CD14-positive monocyte (primary cell): ENCODE data around the gene EOMES. TPM values are rescaled to one million over a fixed set of nuclear protein-coding genes. Genes with fewer than 3 reads are reported as not detected.

ENCODE experiments used
- DNase-seq, 3 donors: peaks; one replicate each; pipeline ENCODE4 v3.0.0-alpha.2; 2011 to 2022
- H2AFZ ChIP-seq: 2 replicates; pipeline ENCODE4 v1.6.0; 2012; ENCODE audit warnings: mild to moderate bottlenecking, low read depth, low read length, inconsistent platforms; ENCODE audit not compliant: insufficient read depth, poor library complexity, severe bottlenecking
- H3K27ac ChIP-seq, 2 donors: 1 replicate in 1 of 2; 2 replicates in 1 of 2; pipeline ENCODE4 v1.5.1; 2012 to 2013; ENCODE audit warnings: low read length in 2 of 2, control low read depth in 1 of 2, inconsistent platforms in 1 of 2, low read depth in 1 of 2, mild to moderate bottlenecking in 1 of 2
- H3K27me3 ChIP-seq, 2 donors: one replicate each; pipeline versions ENCODE4 v1.6.0 to v1.6.1; 2011 to 2013; ENCODE audit warnings: low read length in 2 of 2; ENCODE audit not compliant: control insufficient read depth in 2 of 2, insufficient read depth in 2 of 2
- H3K36me3 ChIP-seq, 2 donors: replicated peaks in 1 of 2; 1 replicate in 1 of 2; 2 replicates in 1 of 2; pipeline versions ENCODE4 v1.5.1 to v1.6.1; 2012 to 2013; ENCODE audit warnings: low read length in 2 of 2, control low read depth in 1 of 2, inconsistent platforms in 1 of 2, mild to moderate bottlenecking in 1 of 2; ENCODE audit not compliant: insufficient read depth in 2 of 2, control insufficient read depth in 1 of 2
- H3K4me1 ChIP-seq, 2 donors: 1 replicate in 1 of 2; 2 replicates in 1 of 2; pipeline versions ENCODE4 v1.5.1 to v1.6.1; 2012 to 2013; ENCODE audit warnings: low read length in 2 of 2, control low read depth in 1 of 2, inconsistent platforms in 1 of 2, mild to moderate bottlenecking in 1 of 2, moderate library complexity in 1 of 2; ENCODE audit not compliant: insufficient read depth in 2 of 2, control insufficient read depth in 1 of 2
- H3K4me2 ChIP-seq: replicated peaks from 2 replicates; pipeline ENCODE3; 2012; ENCODE audit warnings: low read length, moderate library complexity, mild to moderate bottlenecking; ENCODE audit not compliant: poor library complexity, severe bottlenecking; ENCODE audit errors: extremely low read depth
- H3K4me3 ChIP-seq, 3 experiments: fragments of 200-600 bp in 1 of 3; sonication (generic) in 1 of 3; replicated peaks in 1 of 3; 1 replicate in 2 of 3; 2 replicates in 1 of 3; pipeline ENCODE4 v1.5.1; 2011 to 2013; ENCODE audit warnings: low read length in 3 of 3, mild to moderate bottlenecking in 3 of 3, control low read depth in 2 of 3, low read depth in 2 of 3, inconsistent platforms in 1 of 3, moderate library complexity in 1 of 3
- H3K79me2 ChIP-seq: 2 replicates; pipeline ENCODE4 v1.6.0; 2012; ENCODE audit warnings: mild to moderate bottlenecking, control low read depth, inconsistent platforms, low read length, moderate library complexity; ENCODE audit not compliant: insufficient read depth
- H3K9ac ChIP-seq: 2 replicates; pipeline ENCODE4 v1.6.0; 2017; ENCODE audit warnings: low read length, mild to moderate bottlenecking; ENCODE audit not compliant: insufficient read depth, poor library complexity, severe bottlenecking
- H3K9me3 ChIP-seq, 2 donors: replicated peaks in 1 of 2; 1 replicate in 1 of 2; 2 replicates in 1 of 2; pipeline versions ENCODE4 v1.5.1 to v1.6.1; 2012 to 2013; ENCODE audit warnings: low read length in 2 of 2, control low read depth in 1 of 2; ENCODE audit not compliant: control insufficient read depth in 1 of 2, insufficient read depth in 1 of 2
- H4K20me1 ChIP-seq: 2 replicates; pipeline ENCODE4 v1.6.0; 2012; ENCODE audit warnings: mild to moderate bottlenecking, low read length, control low read depth, moderate library complexity; ENCODE audit not compliant: insufficient read depth
- H3K27ac Mint-ChIP-seq, 7 donors: one replicate each; pipeline ENCODE4 v1.8.0; 2020; ENCODE audit warnings: mild to moderate bottlenecking in 7 of 7, mixed read lengths in 7 of 7, moderate library complexity in 6 of 7, inconsistent platforms in 2 of 7
- H3K27me3 Mint-ChIP-seq, 3 donors: one replicate each; pipeline ENCODE4 v1.8.0; 2021 to 2022; ENCODE audit warnings: low read depth in 3 of 3, mild to moderate bottlenecking in 3 of 3, mixed read lengths in 3 of 3, moderate library complexity in 3 of 3, inconsistent platforms in 1 of 3
- H3K36me3 Mint-ChIP-seq, 2 donors: one replicate each; pipeline ENCODE4 v1.8.0; 2020; ENCODE audit warnings: mixed read lengths in 2 of 2, inconsistent platforms in 1 of 2, mild to moderate bottlenecking in 1 of 2
- H3K4me1 Mint-ChIP-seq: one replicate; pipeline ENCODE4 v1.8.0; 2020; ENCODE audit warnings: mild to moderate bottlenecking, mixed read lengths
- H3K4me3 Mint-ChIP-seq, 2 donors: one replicate each; pipeline ENCODE4 v1.8.0; 2020; ENCODE audit warnings: mild to moderate bottlenecking in 2 of 2, mixed read lengths in 2 of 2, moderate library complexity in 1 of 2
- H3K9me3 Mint-ChIP-seq, 7 donors: one replicate each; pipeline ENCODE4 v1.8.0; 2020 to 2022; ENCODE audit warnings: mixed read lengths in 7 of 7, mild to moderate bottlenecking in 6 of 7, moderate library complexity in 6 of 7, inconsistent platforms in 2 of 7
- CTCF ChIP-seq: fragments of 200-600 bp; IDR thresholded peaks from one replicate; pipeline ENCODE4 v1.8.0; 2022; ENCODE audit warnings: antibody characterized with exemption, mild to moderate bottlenecking
- WGBS: methylation state at CpG from one replicate; pipeline ENCODE4 v1.1.5; 2013; ENCODE audit warnings: missing lambda C conversion rate; ENCODE audit not compliant: insufficient coverage; 5-methylcytosine and 5-hydroxymethylcytosine counted together
- intact Hi-C, 2 donors: fragments of 100-400 bp; cut with micrococcal nuclease; formaldehyde crosslinking; loops; one replicate each; pipeline versions ENCODE4 v1.15.0 to v1.15.1; 2023
- polyA plus RNA-seq, 3 donors: library from polyadenylated mRNA; depleted of rRNA in 1 of 3; unstranded in 2 of 3; stranded (reverse) in 1 of 3; fragments of 300-500 nt in 2 of 3; fragments of >200 nt in 1 of 3; fragmentation: Illumina TruSeq in 2 of 3; gene quantifications; 1 replicate in 2 of 3; 2 replicates in 1 of 3; pipeline ENCODE4 v1.2.3, GENCODE V29; 2012 to 2021

EOMES gene
- polyA plus RNA-seq, 3 donors, result 0.09 to 0.21 TPM; not detected in 1

DNA sequence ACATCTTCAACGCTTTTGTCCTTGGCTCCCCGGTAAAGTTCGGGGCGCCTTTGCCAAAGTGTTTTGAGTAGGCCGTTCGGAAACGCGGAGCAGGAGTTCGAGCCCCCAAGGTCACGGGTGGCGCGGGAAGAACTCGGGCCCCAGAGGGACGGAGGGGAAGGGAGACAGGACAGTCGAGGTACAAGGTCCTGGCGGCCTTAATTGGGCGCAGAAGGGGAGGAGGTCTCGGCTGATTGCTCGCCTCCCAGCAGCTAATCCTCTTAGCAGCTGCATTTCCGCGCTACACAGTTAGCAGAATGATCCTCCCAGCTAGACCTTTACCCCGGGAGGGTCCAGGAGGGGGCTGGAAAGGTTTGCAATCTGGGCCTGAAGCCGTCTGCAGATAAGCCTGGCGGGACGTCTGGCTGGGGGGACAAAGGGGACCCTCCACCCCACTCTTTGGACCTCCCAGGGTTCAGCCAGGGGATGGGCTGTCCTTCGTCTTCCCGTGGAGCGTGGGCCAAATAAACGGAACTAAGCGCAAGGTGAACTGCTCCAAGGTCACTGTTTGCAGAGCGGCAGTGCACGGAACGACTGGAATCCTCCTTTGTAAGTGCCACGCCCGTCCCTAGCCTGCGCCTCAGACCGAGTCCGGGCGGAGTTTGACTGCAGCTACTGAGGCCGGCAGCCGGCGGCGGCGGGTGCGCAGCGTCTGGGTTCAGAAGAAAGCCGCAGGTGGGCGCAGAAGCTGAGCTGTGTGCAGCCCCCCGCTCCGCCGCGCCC, 7.2 kb downstream of the EOMES start:
- Histone ChIP-seq H2AFZ (no peak overlapping the region), H3K79me2 (no peaks in the 10 kb centered on the region), H3K27me3 (peaks cover 77 to 98% of the 10 kb centered on the region in 2 donors), H3K4me3 (peak overlapping the region in 1 of 3 experiments; percentile 14), H3K4me1 (peaks cover 31 to 34% of the 10 kb centered on the region in 2 donors), H4K20me1 (no peaks in the 10 kb centered on the region), H3K9me3 (peaks cover 2 to 34% of the 10 kb centered on the region in 2 donors), H3K27ac (no peak overlapping the region), H3K4me2 (peak overlapping the region; percentile 20), H3K9ac (no peak overlapping the region), H3K36me3 (no peaks in the 10 kb centered on the region)
- intact Hi-C loops, result loop anchor here (5.0 to 10.0 kb wide), 2 partner anchors 612 to 620 kb away; no protein-coding TSS in a partner anchor
- H3K4me1 Mint-ChIP-seq, result peaks cover 37% of the 10 kb centered on the region
- peak overlapping the region; percentile 97 to 100 for H3K4me3 Mint-ChIP-seq
- DNase-seq, result no peak
- no peak for TF ChIP-seq CTCF
- H3K27ac Mint-ChIP-seq, result peak overlapping the region in 1 of 7 donors; percentile 32
- peaks cover 8 to 16% of the 10 kb centered on the region in 2 donors for H3K36me3 Mint-ChIP-seq
- peaks cover 89 to 95% (median 92%) of the 10 kb centered on the region in 3 donors for H3K27me3 Mint-ChIP-seq
- peaks cover 0 to 30% (median 14%) of the 10 kb centered on the region in 7 donors for H3K9me3 Mint-ChIP-seq
- WGBS, result 3% methylated on average over 48 of the region's 52 CpGs

DNA sequence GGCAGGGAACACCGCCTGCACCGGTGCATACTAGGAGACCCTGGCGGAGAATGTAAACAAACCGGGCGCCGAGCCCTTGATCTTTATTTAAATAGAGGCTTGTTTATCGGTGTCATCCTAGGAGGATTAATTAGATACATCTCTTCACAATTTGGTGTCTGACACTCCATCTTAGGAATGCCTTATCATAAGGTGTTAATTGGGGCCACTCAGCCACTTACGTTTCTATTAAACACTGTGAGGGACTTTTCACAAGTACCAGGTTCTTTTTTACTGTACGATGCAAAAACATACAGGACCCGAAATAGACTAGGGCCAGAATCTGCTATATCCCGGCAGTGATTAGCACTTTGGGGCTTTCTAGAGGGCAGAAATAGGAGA, 8.0 kb downstream of the EOMES start:
- H3K27me3 ChIP-seq, result peaks cover 74 to 94% of the 10 kb centered on the region in 2 donors
- H2AFZ ChIP-seq, result peak overlapping the region; percentile 87
- peaks cover 83 to 91% (median 88%) of the 10 kb centered on the region in 3 donors for H3K27me3 Mint-ChIP-seq
- H4K20me1 ChIP-seq, result no peaks in the 10 kb centered on the region
- intact Hi-C loops, result loop anchor here (5.0 to 10.0 kb wide), 2 partner anchors 613 to 621 kb away; no protein-coding TSS in a partner anchor
- H3K9ac ChIP-seq, result no peak overlapping the region
- no peak for DNase-seq
- no peak overlapping the region for H3K27ac Mint-ChIP-seq
- H3K9me3 ChIP-seq, result peaks cover 2 to 27% of the 10 kb centered on the region in 2 donors
- H3K36me3 ChIP-seq, result no peaks in the 10 kb centered on the region
- peaks cover 8 to 16% of the 10 kb centered on the region in 2 donors for H3K36me3 Mint-ChIP-seq
- H3K4me3 Mint-ChIP-seq, result peak overlapping the region; percentile 97 to 100
- H3K4me1 Mint-ChIP-seq, result peaks cover 37% of the 10 kb centered on the region
- H3K9me3 Mint-ChIP-seq, result peaks cover 0 to 30% (median 14%) of the 10 kb centered on the region in 7 donors
- no peak for TF ChIP-seq CTCF
- H3K4me2 ChIP-seq, result peak overlapping the region; percentile 97
- H3K79me2 ChIP-seq, result no peaks in the 10 kb centered on the region
- peak overlapping the region in 1 of 3 experiments; percentile 87 for H3K4me3 ChIP-seq
- H3K27ac ChIP-seq, result no peak overlapping the region
- H3K4me1 ChIP-seq, result peaks cover 31 to 34% of the 10 kb centered on the region in 2 donors
- WGBS, result 7% methylated on average over 6 of the region's 11 CpGs
